ENCODE results near the gene LYPD8.

- no peak for TF ChIP-seq CTCF (conservative IDR thresholded peaks at IDR 0.05 in 1 of 2, IDR thresholded peaks at IDR 0.05 in 1 of 2; ENCODE audit: extremely low read depth in 1 of 2, insufficient read depth in 1 of 2, low read depth in 1 of 2, low read length in 2 of 2)
- TF ChIP-seq EZH2 (IDR thresholded peaks at IDR 0.05; ENCODE audit: borderline replicate concordance, low read length), result no peak
Measured at GRCh38 chr1:248737457-248737856, 18.1 kb downstream of the LYPD8 start.

All from mammary epithelial cell (primary cell).